DMS153 (cell line): Measurements from ENCODE around the gene MYO1H.
"Not testable (repeated sequence)": the region's sequence is repeated elsewhere in the genome, so short reads cannot be mapped to it uniquely, and the experiment has no call there.

Experiments used
- DNase-seq: peaks from one replicate; lab custom pipeline; 2025; lab: John Stamatoyannopoulos, UW

Gene MYO1H

DNA sequence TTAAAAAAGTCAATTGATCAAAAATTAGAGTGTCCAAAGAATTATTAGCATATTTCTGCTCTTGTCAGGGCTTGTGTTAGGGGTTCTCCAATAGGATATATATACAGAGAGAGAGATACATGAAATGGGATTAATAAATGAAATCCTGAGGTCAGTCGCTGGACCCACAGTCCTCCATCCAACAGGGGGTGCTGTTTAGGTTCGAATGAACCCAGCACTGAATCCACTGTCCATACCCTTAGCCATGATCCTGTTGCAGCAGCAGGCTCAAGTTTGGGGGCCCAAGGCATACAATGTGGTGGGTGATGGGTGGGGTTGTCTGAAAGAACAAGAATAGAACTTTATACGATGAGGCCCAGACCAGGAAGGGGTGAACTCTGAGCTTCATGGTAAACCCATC, 780 bp upstream of the MYO1H start:
- no peak for DNase-seq

DNA sequence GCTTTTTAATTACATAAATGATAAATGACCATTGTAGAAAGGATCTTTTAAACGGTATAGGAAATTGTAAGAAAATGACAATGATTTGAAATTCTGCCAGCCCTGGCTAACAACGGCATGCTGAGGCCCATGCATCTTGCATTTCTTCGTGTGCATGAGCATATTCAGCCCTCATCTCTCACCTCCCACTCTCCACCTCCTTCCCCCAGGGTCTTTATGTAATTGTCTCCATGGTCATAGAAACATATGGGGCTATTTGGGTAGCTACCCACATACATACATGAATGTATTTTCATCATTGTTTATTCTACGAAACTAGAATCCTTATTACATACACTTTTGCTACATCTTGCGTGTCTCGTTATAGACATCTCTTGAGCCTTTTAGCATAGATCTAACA, 4.5 kb downstream of the MYO1H start:
- no peak for DNase-seq

DNA sequence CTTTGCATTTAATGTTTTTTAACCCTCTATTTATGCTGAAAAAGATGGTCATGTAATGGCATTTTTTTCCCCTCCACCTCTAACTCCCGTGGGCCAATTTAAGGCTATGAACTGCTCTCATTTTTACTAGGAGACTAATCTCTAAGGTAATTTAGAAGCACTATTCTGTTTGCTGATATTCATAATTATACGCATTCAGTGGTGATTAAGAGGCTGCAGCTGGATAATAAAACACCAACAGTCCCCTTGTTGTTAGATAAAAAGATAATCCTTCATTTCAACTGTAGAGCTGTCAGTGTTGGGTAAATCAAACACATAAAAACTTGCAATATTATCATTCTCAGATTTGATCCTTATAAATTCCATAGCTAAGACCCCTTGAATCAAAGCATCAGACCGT, 8.9 kb downstream of the MYO1H start:
- DNase-seq = no peak

DNA sequence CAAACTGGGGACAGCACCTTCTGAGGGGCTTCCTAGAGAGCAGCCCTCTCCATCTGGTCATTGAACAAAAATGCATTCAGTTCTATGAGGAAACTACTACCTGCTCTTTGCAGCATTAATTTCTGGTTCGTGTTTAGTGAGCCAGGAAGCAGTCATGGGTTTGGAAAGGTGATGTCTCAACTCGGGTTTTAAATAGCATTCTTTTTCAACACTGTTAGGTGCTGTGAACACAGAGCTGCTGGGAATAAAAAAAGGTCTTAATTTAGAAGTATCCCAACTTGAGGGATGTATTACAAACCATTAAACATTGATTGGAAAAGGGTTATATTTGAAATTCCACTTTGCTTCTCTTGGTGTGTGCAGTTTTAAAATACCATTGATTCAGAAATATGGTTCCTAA, 9.3 kb downstream of the MYO1H start:
- DNase-seq = no peak

DNA sequence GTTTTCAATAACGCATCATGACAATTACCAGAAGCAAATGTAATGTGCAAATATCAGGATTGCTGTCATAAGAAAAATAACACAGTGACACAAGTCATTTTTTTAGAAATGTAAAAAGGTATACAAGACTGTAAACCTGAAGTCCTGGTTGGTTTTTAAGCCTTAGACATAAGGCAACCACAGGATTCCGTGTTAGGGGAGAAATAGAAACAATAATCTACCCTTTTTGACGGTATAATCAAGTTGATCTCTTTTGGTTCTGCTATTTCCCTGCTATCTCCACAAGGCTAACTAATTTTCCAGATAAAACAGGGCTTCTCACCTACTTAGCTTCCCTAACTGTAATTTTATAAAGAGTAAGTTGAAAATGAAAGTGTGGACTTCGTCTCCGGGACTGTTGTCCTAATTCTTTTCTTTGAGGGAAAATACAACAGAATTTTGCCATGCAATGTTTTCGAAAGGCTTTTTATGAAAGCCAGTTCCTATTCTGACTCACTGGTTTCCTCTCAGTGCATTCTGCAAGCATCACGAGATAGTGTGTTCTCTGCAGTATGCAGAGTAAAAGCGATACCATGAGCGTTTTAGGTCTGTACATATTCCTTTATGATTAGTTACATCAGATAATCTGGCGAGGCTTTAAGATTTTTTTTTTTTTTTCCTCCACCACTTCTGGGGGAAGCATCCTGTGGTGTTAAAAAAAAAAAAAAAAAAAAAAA, 10.6 kb downstream of the MYO1H start:
- no peak for DNase-seq

DNA sequence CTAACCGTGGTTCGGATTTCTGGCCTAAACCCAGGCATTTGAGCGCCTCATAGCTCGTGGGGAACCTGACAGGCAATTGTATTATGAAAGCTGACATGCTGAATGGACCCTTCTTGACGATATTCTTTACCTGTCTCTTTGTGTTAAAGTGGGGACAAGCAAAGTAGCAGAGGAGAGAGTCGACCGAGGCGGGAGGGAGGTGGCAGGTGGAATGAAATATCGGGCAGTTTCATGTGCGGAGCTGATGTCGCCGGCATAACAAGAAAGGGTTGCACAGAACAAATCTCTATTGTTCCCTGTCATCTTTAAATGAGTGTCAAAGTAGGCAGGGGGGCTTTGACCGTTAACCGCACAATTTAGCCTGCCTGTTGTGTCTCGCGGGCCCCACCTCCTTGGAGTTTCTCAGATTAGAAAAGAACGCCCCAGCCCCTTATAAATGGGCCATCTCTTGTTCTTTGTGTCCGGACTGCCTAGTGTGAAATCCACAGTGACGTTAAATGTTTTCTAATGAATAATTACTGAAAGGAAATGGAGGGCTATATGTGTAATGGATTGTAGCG, 11.5 kb downstream of the MYO1H start:
- no peak for DNase-seq

DNA sequence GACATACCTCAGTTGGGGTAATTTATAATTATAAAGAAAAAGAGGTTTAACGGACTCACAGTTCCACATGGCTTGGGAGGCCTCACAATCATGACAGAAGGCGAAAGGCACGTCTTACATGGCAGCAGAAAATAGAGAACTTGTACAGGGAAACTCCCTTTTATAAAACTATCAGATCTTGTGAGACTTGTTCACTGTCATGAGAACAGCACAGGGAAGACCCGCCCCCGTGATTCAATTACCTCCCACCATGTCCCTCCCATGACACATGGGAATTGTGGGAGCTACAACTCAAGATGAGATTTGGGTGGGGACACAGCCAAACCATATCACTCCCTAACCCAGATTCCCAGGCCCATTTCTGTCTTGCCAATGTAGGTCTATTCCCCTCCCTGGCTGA, 22.1 kb downstream of the MYO1H start:
- no peak for DNase-seq

DNA sequence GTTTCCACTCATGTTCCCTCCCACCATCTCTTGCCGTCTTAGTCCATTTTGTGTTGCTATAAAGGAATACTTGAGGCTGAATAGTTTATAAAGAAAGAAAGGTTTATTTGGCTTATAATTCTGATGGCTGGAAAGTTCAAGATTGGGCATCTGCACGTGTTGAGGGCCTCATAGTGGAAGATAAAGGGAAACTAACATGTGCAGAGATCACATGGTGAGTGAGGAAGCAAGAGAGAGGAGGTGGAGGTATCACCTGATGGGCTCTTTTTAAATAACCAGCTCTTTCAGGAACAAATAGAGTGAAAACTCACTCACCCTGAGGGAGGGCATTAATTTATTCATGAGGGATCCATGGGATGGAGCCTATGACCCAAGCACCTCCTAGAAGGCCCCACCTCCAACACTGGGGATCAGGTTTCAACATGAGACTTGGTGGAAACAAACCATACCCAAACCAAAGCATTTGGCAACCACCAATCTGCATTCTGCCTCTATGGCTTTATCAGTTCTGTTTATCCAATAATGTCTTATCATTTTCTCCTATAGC, 29.5 kb downstream of the MYO1H start:
- DNase-seq = no peak

DNA sequence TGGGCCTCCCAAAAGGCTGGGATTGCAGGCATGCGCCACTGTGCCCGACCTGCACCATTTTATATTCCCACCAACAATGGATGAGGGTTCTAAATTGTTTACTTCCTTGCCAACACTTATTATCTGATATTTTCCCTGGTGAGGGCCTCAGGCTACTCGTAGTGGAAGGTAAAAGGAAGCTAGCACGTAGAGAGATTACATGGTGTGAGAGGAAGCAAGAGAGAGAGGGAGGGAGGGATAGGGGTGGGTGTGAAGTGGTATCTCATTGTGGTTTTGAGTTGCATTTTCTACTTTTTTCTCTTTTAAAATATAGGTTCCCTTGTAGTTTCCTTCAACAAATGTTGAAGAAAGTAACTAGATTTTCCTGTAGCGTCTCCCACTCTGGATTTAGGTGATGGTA, 30.9 kb downstream of the MYO1H start:
- DNase-seq = no peak

DNA sequence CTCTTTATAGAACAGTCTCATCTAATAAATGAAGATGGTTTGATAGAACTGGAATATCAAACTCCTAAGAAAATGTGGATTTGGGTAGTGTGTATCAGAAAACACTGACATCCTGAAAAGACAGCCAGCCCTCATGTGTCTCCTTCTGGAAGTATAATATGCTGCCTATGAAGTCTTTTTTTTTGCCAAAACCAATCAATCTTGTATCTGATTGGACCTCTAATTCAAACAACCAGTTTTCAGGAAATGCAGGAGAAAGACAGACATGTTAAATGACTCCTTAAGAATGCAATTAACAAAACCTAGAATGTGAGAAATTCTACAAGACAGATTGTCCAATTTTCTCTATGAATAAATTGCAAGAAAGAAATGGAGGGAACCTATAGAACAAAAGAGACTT, 34.3 kb downstream of the MYO1H start:
- DNase-seq = no peak

DNA sequence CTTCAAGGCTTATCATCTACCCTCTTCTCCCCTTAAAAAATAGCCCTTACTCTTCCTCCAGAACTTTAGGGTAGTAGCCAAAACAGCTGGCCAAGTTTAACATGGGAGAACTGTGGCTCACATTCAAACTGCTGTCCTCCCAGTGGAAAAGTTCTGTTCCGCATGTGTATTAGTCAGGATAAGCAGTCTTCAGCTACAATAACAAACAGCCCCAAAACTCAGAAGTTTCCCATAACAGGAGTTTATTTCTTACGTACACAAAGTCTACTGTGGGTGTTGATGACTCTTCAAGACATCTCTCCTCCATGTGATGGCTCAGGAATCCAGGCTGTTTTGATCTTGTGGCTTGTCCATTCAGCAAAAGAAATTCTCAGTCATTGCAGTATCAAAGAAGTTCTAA, 35.5 kb downstream of the MYO1H start:
- DNase-seq = no peak

DNA sequence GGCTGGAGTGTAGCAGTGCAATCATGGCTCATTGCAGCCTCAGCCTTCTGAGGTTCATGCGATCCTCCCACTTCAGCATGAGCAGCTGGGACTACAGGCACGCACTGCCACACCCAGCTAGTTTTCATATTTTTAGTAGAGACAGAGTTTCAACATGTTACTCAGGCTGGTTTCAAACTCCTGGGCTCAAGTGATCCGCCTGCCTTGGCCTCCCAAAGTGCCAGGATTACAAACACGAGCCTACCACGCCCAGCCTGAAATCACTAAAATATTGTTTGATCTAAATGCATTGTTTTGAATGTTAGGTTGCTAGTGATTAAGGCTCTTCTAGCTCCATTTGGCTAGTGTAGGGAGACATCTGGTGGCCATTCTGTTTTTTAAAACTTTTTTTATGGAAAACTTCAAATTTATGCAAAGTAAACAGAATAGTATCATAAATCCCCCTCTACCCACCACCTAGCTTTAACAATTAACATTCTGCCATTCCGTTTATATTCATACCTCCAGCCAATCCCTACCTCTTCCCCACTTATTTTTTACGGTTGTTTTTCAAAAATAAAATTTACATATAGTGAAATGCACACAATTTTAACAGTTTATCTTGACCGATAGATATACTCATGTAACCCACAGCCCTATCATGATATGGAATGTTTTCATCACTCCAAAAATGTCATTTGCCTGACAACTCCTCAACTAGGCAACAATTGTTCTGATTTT, 37.8 kb downstream of the MYO1H start:
- DNase-seq = peak; percentile 30

DNA sequence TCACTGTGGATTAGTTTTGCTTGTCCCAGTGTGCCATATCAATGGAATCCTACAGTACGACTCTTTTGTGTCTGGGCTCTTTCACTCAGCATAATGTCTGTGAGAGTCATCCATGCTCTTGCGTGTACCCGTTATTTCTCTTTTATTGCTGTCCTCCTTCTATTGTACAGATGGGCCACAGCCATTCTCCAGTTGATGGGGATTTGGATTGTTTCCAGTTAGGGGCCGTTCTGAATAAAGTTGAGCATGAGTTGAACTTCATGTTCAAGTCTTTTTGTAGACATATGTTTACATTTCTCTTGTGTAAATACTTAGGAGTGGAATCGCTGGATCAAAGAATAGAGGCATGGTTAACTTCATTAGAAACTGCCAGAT, 38.3 kb downstream of the MYO1H start:
- no peak for DNase-seq

DNA sequence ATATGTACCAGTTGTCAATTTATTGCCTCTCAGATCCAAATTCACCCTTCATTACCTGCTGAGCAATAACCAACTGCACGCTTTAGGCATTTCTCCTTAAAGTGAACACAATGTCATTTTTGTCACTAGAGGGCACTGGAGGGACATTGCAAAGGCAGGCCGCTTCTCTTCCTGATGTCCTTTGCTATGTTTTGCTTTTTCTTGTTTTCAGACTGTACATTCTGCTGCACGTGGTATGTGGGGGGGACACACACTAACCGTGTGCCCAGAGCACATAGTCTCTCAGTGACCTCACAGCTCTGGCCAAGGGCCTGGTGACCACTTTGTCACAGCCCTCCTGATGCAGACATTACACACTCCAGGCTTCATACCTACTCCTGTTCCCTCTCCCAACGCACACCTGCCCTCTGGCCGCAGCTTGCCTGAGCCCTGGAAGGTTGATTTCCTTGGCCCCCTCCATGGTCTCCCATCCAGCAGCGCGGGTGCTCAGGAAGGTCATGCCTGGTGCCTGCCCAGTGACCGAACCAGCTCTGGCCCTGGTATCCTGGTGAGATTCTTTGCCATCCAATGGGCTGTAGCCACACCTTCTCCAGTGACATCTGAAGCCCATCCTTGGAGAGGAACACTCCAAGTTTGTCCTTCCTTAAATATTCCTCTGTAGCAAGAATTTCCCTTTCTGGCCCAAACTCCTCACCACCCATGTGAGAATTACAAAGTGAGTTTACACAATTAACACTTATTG, 39.9 kb downstream of the MYO1H start:
- DNase-seq = peak; percentile 3

DNA sequence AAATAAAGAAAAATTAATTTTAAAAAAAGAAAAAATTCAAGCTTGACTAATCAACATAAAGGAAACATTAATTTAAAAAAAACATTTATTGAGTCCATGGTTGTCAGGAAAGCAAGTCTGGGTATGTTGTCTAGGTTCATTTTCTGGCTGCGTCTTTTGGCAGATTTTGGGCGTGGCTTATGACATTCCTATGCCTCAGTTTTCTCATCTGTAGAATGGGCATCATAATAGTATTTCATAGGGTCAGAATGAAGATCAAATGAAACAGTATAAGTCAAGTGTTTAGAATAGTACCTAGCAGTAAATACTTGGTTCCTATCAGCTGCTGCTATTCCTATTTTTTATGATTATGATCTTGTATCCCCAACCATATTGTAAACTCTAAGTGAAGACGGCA, 40.5 kb downstream of the MYO1H start:
- no peak for DNase-seq

DNA sequence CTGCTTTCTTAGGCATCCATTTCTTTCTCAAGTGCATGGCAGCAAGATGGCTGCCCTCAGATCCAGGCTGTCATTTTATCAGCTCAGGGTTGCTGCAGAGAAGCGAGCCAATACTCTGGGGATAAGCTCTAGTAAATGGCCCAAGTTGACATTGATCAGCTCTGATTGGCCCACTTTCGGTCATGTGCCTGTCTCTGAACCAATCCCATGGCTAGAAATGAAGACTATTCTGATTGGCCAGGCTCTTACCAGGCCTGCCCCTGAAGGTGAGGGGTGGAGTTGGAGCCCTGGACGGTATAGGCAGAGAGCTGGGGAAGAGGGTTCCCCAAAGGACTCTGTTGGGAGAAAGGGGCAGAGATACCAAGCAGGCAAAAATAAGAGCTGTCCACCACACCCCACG, 41.4 kb downstream of the MYO1H start:
- no peak for DNase-seq

DNA sequence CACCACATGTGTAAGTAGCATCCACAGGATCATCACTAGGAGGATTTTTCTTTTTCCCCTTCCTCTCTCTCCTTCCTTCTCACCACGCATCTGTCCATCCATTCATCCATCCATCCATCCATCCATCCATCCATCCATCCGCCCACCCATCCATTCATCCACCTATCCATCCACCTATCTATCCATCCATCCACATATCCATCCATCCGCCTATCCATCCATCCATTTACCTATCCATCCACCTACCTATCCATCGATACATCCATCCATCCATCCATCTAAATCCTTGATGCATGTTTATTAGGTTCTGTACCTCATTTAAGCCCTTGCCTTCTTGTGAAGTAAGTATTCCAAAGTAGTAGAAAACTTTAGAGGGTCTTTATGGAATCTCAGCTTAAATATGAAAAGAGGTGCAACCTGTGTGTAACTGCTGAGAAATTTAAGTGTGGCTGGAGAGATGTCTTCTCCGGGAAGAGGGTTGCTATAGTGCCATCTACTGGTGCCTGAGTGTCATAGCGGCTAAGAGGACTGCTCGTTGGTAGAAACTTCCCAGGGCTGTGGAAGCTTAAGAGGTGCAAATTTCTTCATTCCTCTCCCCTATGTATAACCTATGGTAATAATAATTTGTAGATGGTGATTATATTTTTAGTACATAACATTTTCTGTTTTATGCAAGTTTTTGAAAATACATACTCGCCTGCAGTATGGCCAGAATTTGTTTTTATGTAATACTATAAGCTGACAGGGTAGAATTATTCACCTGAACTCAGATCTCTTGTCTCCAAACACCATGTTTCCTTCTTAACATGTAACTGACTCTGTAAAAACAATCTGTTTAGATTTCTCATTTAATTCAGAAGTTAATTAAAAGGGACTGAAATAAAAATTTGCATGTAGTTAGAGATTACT, 46.0 kb downstream of the MYO1H start:
- DNase-seq = peak; percentile 9

DNA sequence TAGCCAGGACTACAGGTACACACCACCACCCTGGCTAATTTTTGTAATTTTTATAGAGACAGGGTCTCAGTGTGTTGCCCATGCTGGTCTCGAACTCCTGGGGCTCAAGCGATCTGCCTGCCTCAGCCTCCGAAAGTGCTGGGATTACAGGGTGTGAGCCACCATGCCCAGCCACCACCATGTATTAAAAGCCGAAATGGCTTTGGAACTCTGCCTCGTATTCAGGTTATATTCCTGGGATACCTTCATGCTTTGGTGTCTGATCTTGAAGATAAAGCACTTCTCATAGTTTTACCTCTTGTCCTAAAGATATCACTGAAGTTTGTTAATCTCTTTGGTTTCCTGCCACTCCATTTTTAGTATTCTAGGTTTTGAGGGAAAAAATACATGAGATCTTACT, 47.2 kb downstream of the MYO1H start:
- DNase-seq = no peak

DNA sequence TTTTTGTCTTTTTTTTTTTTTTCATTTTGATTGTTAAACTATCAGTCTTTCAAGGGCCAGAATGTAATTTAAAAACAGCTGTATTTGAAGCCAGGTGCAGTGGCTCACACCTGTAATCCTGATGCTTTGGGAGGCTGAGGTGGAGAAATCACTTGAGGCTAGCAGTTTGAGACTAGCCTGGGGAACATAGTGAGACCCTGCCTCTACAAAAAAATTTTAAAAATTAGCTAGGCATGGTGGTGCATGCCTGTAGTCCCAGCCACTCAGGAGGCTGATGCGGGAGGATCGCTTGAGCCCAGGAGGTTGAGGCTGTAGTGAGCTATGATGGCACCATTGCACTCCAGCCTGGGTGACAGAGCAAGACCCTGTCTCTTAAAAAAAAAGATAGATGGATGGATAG, 57.1 kb downstream of the MYO1H start:
- DNase-seq = not testable (repeated sequence)

DNA sequence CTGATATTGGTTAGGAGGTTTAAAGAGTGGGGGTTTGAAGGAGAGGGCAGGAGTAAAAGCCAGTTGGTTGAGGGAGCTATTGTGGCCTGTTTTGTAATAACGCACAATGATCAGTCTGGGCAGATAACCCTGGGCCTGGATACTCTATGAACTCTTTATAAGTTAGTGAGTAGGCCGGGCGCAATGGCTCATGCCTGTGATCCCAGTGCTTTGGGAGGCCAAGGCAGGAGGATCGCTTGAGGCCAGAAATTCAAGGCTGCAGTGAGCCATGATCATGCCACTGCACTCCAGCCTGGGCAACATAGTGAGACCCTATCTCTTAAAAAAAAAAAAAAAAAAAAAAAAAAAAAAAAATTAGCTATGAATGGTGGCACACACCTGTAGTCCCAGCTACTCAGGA, 58.4 kb downstream of the MYO1H start:
- not testable (repeated sequence) for DNase-seq

DNA sequence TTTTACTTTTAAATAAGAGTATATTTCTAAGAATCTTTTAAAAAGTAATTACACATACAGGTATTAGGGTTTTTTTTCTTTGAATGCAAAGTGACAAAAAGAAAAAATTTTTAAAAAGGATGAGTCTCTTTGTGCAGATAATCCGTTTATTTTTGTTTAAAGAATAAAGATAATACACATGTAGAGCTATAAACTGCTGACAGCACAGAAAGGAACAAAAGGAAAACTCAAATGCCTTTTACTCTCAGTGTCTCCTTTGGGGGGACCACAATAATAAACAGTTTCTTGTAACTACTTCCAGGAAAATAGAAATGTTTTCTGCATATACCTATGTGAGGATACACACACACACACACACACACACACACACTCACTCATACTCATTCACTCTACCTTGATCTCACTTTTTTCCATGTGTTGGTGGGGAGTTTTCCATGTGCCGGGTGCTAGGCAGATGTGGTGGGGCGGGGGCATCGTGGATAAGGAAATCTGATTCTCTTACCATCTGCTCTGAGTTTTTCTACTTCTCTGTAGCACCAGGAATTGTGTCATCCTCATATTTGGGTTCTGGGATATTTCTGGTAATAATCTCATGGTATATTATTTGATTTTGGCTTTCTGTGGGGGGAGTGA, 71.3 kb downstream of the MYO1H start:
- no peak for DNase-seq
